ENCODE results near the gene PLAU.
"Not testable (repeated sequence)": the region's sequence is repeated elsewhere in the genome, so short reads cannot be mapped to it uniquely, and the experiment has no call there.

The PLAU gene

DNA sequence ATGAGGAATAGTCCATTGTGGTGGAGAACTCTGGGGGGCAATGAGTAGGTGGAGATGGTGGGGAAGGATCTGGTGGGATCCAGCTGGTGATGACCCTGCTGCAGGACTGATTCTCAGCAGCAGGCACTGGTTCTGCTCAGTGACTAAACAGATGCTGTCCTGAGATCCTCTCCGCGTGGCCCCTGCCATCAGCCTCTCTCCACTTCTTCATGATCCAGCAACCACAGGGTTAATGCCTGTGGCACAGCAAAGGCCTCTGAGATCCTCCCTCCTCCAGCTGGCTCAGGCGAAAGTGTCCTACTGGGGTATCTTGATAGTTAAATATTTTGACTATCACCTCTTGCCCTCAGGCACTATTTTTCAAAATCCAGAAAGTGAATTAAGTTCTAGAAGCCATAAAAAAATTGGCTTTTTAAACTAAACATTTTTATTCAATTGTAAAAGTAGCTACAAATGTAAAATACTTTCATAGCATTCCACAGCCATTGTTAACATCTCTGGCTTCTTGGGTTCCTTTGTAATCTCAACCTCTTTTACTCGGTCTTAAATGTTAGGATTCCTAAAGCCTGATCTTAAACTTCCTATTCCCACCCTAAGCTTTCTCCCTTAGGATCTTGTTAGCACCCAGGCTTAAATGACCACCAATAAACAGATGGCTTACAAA is 13.1 kb downstream of the PLAU start:
- FAIRE-seq, result no peak

DNA sequence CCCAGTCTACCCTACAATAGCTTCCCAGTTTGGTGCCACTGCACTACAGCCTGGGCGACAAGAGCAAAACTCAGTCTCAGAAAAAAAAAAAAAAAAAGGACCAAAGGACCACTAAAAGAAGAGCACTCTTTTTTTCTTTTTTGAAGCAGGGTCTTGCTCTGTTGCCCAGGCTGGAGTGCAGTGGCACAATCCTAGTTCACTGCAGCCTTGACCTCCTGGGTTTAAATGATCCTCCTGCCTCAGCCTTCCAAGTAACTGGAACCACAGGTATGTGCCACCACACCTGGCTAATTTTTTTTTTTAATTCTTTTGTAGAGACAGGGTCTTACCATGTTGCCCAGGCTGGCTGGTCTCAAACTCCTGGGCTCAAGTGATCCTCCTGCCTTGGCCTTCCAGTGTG is 14.0 kb downstream of the PLAU start:
- no peak for FAIRE-seq

DNA sequence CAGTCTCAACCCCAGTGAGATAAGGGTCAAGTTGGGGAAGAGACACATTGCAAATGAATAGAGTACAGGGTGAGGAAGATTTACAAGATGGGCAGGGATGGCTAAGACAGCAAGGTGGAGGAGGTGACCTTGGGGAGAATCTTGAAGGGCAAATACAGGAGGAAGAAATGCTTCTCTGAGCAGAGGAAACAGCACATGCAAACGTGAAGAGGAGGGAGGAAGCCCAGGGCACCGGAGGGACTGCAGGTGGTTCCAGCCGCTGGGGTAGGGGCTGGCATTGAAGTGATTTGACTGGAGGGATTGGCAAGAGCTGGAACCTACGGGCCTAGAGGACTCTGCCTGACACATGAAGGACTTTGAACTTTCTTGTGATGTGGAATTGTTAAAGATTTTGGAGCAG is 14.6 kb downstream of the PLAU start:
- no peak for FAIRE-seq

DNA sequence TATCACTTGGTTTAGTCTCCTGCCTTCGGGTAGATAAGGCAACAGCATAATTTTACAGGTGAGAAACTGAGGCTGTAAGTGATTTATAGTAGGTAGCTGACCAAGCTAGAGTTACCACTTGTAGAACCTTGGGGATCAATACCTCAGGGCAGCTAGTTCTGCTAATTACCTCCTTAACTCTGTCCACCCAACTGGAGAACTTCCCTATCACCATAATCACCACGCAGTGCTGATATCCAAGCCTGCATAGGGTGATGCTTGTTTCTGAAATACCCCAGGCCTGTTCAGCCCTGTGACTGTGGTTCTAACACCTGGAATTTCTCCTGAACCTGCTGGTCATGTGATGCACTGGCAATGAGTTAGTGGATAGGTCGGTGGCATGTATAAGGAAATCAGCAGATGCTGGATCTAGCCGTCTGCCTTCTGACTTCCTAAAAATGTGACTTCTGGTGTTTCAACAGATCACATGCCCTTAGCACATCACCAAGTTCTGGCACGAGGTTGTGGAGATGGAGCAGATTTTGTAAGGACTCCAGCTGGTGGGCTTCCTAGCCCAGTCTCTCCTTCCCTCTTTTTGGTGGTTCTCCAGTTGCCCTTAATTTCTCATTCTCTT is 15.3 kb downstream of the PLAU start:
- FAIRE-seq, result no peak

DNA sequence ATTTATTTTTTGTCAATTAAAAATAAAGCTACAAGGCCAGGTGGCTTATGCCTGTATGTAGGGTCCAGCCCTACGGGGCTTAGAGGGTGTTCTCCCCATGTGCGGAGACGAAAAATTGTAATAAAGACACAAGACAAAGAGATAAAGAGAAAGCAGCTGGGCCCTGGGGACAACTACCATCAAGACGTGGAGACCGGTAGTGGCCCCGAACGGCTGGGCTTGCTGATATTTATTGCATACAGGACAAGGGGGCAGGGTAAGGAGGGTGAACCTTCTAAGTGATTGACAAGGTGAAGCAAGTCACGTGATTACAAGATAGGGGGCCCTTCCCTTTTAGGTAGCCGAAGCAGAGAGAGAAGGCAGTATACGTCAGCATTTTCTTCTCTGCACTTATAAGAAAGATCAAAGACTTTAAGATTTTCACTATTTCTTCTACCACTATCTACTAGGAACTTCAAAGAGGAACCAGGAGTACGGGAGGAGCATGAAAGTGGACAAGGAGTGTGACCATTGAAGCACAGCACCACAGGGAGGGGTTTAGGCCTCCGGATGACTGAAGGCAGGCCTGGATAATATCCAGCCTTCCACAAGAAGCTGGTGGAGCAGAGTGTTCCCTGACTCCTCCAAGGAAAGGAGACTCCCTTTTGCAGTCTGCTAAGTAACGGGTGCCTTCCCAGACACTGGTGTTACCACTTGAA is 19.8 kb downstream of the PLAU start:
- not testable (repeated sequence) for FAIRE-seq

DNA sequence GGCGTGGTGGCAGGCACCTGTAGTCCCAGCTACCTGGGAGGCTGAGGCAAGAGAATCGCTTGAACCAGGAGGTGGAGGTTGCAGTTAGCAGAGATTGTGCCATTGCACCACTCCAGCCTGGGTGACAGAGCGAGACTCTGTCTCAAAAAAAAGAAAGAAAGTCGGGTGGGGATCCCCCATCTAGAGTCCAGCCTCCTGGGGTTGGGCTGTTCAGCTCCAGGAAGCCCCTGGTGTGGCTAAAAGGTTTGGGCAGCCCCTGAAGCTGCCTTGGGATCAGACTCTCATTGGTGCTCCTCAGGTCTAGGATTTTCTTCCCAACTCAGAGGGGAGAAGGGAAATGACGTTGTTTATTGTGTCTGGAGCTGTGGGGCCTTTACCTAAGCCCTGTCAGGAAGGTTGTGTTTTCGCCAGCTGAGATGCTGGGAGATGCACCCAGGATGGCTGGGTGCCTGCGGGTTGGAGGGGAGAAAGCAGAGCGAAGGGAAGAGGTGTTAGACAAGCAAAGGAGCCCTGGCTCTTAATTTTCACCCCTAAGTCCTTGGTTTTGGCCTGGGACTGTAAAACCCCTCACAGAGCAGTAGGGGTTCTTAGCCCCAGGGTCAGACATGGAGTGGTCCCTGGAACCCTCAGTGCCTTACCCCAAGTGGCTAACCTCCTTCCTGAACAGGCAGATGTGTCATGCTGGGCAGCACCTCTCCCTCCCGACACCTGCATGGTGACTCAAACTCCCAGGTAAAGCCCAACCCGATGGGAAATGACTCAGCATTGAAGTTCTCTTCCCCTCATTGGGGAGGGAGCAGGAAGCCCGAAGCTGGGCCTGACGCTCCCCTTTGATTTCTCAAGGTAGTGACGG is 21.1 kb downstream of the PLAU start:
- no peak for FAIRE-seq

DNA sequence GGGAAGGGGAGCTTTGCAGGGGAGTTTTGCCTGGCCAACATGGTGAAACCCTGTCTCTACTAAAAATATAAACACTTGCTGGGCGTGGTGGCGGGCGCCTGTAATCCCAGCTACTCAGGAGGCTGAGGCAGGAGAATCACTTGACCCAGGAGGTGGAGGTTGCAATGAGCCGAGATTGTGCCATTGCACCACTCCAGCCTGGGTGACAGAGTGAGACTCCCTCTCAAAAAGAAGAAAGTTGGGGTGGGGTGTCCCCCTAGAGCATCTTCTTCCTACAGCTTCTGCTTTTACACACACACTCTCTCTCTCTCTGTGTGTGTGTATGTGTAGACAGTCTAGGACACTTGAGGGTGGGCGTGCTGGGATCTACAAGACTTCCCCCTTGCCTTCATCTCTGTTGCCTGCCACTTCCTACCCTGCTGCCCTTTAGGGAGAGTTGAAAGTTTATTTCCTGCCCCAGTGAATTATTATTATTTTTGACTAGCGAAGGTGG is 21.7 kb downstream of the PLAU start:
- FAIRE-seq, result no peak

DNA sequence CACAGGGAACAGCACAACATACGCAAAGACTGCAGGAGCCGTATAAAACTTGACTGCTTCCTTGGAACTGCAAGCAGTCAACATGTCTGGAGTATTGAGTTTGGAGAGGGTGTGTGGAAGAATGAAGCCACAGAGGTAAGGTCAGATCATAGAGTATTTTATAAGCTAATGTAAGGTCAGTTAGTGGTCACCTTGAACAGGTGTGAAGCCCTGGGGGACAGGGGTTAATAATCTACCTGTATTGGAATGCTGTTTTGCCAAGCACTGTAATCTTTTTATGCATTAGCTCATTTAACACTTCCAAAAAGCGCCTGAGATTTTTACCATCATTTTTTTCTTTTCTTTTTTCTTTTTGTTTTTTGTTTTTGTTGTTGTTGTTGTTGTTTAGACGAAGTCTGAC is 23.1 kb downstream of the PLAU start:
- FAIRE-seq, result no peak

DNA sequence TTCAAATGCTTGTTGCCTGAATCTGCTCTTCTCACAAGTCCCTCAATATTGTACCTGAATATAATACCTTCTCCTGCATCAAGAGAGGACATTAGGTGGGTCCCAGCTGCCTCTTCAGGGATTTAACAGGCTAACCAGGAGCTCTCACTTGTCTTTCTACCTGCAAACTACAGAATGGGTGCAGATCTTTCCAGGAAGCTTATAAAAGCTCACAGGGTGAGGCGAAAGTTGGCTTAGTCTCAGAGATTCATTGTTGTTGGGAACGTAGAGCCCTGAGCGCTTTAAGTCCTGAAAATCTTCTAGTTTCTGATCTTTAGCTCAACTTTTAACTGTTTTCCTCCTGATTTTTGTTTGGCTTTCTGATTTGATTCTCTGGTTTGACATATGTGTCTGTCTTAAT is 25.0 kb downstream of the PLAU start:
- no peak for FAIRE-seq

DNA sequence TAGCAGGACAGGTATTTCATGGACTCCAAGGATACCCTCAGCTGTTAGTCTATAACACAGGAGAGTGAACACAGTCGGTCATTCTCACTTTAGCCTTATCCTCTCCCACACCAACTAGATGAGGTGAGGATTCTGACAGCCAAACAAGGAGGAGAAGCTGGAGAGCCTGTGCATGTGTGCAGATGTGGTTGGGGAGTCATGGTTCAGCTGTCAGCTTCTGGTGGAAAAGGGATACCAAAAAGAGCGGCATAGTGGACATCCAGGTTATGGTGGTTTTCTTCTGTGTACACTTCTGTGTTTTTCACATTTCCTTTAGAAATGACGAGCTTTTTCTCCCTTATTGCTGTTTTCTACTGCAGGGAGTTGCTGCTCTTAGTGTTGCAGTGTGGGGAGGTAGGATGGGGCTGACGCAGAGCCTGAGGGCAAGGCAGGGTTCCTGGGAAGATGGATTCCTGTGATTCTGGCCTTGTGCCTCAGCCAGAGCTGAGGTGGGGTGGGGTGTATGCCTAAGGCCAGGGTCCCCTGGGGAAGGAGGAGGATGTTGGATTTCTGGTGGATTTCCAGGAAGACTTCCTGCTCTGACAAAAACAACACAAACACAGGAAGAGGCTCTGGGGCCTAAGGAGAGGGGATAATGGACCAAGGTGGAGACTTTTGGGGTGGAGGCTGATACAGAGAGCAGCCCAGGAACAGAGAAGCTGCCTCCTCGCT is 26.6 kb downstream of the PLAU start:
- FAIRE-seq, result no peak

DNA sequence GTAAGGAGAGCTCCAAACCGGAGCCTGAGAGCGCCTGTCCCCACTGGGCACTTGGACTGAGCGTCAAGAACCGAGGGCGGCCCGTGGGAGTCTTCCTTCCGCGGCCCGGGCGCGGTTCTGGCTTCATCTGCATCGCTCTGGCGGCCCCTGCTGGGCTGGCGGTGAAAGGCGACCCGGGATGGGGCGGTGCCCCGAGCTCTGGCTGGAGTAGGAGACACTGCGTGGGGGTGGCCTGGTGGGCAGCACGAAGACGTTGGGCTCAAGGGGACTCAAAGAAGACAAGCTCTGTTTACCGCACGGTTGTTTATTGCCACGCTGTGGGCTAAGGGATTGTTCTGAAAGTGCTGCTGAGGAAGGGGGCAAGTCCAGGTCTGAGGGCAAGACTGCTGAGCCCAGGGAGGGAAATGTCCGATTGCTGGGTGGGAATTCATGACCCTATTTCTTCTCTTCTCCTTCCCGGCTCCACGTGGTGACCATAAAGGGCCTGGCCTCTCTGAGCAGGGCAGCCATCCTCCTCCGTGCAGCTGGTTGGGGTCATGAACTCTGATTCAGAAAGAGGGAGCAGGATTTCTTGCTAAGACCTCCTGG is 29.8 kb downstream of the PLAU start:
- no peak for FAIRE-seq

DNA sequence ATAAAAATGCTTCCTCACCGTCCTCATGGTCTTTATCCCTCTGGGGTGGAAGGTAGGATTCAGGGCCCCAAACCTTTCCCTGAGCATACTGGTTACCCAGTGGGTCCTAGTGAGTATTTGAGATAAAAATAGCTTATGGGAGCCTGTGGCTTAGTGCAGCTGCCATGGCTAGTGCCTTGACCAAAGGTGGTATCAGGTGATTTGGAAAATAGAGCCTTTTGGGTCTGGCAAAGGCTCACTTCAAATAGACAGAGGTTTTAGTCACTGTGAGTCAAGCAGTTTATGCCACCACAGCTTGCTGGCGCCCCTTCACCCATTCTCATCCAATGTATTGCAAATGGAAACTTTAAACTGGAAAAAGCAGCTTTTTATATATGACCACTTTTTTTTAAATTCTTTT is 30.4 kb downstream of the PLAU start:
- FAIRE-seq, result no peak

DNA sequence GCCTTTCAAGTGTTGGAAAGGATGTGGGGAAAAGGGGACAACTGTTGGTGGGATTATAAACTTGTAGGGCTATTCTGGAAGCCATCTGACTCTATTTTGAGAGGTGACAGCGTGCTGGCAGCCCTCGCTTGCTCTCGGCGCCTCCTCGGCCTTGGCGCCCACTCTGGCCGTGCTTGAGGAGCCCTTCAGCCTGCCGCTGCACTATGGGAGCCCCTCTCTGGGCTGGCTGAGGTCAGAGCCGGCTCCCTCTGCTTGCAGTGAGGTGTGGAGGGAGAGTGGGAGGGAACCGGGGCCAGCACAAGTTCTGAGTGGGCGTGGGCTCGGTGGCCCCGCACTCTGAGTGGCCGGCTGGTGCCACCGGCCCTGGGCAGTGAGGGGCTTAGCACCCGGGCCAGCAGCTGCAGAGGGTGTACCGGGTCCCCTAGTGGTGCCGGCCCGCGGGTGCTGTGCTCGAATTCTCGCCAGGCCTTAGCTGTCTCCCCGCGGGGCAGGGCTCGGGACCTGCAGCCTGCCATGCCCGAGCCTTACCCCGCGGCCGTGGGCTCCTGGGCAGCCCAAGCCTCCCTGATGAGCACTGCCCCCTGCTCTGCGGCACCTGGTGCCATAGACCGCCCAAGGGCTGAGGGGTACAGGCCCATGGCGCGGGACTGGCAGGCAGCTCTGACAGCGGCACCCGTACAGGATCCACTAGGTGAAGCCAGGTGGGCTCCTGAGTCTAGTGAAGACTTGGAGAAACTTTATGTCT is 33.6 kb downstream of the PLAU start:
- no peak for FAIRE-seq

DNA sequence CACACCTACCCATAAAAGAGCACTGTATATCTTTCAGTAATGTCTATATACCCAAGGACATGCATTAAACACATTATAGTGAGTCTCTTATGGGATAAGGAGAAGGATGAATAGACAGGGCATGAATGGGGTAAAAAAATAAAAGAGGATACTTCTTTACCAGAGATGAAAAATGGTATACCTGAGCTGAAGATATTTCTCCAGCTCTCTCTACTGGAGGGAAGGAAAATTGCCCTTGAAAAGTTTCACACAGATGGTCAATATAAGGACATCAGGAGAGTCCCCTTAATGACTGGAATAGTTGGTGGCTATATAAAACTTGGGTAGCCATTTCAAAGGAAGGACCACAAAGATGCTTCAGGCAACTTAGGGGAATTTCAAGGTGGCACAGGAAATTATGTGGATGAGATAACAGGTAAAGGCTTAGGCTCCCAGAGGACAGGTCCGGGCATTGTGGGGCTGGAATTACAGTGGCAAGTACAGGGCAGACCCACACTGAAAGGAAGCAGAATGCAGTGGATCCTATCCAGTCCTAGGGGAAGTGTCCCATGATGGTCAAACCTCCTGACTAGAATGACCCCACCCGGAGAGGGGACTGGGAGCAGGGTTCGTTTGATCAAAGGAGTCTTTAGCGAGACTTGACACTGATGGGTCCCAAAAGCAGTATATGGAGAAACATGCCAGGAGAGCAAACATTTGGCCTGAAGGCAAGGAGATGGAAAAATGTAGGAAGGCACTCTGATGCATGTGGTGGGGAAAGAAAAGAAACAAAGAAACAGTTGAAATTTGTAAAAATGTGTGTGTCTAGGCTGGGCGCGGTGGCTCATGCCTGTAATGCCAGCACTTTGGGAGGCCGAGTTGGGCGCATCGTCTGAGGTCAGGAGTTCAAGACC is 35.6 kb downstream of the PLAU start:
- no peak for FAIRE-seq

DNA sequence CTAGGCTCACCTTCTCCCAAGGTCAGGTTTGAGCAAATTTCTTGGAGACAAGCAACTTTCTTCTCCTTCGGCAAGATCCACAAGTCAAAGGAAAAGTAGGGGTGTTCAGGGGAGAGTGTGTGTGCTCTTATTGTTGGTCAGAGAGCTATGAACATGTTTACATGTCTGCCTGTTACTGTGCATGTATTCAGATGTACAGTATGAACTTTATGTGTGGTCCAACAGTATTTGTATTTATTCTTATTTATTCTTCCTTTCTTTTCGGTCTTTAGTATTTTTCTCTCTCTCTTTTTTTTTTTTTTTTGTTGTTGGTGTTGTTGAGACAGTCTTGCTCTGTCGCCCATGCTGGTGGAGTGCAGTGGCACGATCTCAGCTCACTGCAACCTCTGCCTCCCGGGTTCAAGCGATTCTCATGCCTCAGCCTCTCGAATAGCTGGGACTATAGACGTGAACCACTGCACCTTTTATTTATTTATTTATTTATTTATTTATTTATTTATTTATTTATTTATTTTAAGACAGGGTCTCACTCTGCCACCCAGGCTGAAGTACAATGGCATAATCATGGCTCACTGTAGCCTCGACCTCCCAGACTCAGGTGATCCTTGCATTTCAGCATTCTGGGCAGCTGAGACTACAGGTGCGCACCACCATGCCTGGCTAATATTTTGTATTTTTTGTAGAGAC is 38.2 kb downstream of the PLAU start:
- no peak for FAIRE-seq

DNA sequence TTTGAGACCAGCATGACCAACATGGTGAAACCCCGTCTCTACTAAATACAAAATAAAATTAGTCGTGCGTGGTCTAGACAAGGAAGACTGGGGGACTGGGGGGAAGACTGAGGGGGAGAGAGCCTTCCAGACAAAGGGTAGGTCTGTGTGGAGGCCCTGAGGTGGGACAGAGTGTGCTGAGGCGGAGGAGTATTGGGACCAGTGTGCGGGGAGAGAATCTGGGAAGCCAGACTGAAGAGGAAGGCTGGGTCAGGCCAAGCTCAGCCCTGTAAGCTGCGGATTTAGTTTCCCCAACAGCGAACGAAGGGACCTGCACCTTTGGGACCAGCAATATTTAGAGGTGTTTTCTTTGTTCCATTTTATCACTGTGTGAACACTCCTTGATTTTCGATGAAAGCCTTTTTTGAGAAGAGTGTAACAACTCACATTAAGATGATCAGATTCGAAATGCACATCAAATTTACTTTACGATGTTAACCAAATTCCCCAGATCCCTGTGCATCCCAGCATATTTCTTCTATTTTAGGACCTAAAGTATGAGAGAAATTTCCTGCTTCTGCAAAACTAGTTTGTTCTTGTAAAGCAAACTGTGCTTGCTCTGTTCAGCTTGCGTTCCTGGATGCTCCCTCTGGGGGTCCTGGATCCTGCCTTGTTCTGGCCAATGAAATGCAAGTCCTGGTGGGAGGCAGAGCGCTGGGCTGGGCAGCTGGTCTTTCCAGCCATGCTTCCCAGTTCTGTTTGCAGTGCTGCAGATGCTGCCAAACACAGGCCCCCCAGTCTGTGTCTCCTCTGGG is 39.4 kb downstream of the PLAU start:
- FAIRE-seq, result no peak

DNA sequence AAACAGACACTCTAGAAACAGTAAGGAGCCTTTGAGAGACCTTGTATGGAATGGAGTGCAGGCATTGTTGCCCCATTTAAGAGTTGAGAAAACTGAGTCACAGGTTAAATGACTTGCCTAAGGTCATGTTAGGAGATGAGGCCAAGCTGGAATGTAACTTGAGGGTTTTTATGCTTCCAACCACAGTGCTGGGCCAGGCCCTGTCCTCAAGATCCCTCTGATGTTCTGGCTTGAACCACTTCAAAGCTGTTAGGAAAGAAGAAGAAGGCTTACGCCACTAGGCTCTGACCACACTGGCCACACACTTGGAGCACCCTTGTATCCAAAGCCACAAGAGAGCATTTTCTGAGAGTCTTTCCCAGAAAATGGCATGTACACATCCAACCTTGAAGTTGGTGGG is 42.7 kb downstream of the PLAU start:
- no peak for FAIRE-seq

DNA sequence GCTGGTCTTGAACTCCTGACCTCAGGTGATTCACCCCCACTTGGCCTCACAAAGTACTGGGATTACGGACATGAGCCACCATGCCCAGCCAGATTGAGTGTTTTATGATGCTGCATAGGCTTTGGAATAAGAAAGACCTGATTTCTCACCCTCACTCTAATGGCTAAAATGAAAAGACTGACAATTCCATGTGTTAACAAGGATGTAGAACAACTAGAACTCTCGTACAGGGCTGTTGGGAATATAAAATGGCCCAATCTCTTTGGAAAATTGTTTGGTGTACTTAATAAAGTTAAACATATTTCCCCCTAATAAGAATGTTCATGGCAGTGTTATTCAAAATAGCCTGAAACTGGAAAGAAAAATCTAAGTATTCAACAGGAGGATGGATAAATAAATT is 43.8 kb downstream of the PLAU start:
- FAIRE-seq, result no peak

DNA sequence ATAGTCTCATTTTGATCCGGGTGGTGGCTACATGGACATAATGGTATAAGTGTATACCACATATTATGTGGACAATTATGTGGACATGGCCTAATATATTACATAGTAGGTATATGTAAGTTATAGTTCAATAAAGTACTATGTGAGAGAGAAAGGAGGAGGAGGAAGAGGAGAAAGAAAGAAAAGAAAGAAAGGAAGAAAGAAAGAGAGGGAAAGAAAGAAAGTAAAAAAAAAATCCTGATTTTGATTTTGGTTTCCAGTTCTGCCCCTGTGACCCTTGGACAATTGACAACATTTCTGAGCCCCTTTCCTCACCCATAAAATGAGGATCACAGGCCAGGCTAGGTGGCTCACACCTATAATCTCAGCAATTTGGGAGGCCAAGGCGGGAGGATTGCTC is 44.8 kb downstream of the PLAU start:
- FAIRE-seq, result no peak
